ENCODE results near the gene TRNT1. TPM values are rescaled to one million over a fixed set of nuclear protein-coding genes. Genes with fewer than 3 reads are reported as not detected.

Gene TRNT1
- total RNA-seq, 2 donors from 2014 or later: 44.0 to 51.6 TPM

GRCh38 chr3:3191675-3192285 lies 65.0 kb downstream of the TRNT1 start:
- ATAC-seq: peak; percentile 28 to 73
- Mint-ChIP-seq H3K36me3 (no peaks in the 10 kb centered on the region), H3K9me3 (peaks cover 0 to under 1% of the 10 kb centered on the region in 2 donors), H3K27ac (peak overlapping the region; percentile 58 to 73)
- no peak for DNase-seq (ENCODE audit: low spot score in 2 of 2)

DNA sequence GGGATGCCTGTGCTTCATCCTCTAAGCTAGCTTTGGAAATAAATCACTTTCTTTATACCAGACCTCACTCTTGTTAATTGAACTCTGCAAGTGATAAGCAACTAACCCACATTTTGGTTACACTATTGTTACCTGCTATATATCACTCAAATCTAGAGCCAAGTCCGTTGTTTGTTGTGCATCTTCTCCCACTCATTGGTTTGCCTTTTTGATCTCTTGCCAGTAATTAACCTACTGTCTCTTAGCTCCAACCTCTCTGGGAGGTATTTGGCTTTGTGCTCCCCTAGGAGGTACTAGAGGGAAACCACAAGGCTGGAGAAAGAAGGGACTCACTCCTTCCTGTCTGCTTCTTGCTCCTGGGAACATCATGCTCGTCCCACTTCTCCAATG lies 65.5 kb downstream of the TRNT1 start:
- Mint-ChIP-seq H3K36me3 (no peaks in the 10 kb centered on the region), H3K27ac (peak overlapping the region; percentile 58 to 73), H3K9me3 (no peaks in the 10 kb centered on the region)
- DNase-seq (ENCODE audit: low spot score in 2 of 2): no peak
- ATAC-seq: peak; percentile 31 to 48

DNA sequence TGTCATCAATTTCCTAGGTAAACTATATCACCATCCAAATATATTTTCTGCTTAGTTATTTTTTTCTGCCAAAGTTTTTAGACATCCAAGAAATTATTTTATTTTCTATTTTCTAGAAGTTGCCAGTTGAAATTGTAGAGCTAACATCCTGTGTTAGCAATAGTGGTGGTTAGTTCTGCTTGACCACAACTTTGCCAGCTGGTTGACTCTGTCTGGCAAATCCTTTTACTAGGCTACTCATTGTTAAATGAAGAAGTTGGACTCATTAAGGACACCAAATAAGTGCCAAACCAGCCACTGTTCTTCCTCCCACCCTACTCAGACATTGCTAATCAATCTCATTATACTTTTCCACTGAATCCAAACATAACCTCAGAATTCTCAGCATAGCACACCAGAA lies 68.1 kb downstream of the TRNT1 start:
- no peak overlapping the region for H3K27ac Mint-ChIP-seq
- DNase-seq (ENCODE audit: low spot score in 2 of 2): no peak
- no peaks in the 10 kb centered on the region for H3K36me3 Mint-ChIP-seq
- no peaks in the 10 kb centered on the region for H3K9me3 Mint-ChIP-seq
- no peak for ATAC-seq

DNA sequence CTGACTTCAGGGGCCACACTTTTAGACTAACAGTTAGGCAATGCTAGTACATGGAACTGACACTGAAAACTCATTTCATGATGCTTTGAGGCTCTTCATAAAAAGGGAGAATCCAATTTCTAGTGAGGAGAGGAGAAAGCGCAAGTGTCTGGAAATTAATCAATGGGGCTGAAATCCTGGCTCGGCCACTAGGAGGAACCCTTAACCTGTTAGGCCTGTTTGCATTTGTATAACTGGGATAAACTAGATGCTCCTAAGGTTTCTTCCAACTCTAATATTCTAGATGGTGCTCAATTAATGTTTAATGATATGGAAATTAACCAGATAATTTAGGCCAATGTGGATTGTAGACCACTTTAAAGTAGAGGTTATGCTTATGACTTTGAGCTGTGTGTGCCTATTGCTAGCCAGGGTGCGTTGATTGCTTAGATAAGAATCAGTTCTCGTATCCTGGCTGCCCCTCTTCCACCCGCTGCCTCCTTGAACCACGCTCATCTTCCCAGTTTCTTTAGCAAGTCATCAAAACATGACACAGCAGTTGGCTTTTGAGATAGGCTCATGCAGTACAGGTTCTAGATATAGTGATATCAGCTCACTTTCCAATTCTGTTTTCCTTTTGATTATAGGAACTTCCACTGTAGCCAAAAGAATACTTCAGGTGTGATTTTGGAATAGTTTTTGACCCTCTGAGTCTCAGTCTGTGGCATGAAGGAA lies 69.6 kb downstream of the TRNT1 start:
- no peak for DNase-seq (ENCODE audit: low spot score in 2 of 2)
- Mint-ChIP-seq H3K9me3 (no peaks in the 10 kb centered on the region), H3K27ac (no peak overlapping the region), H3K36me3 (no peaks in the 10 kb centered on the region)
- ATAC-seq: no peak

Other genes starting within 250 kb of the TRNT1 start
- gene IL5RA, start 16.6 kb upstream of the TRNT1 start, total RNA-seq: not detected
- 10 to 100 TPM; 43.3 to 51.2 TPM for gene CRBN, start 52.8 kb downstream of the TRNT1 start, total RNA-seq

Measured in activated naive CD4-positive, alpha-beta T cell treated with anti-CD3 and anti-CD28 coated beads, Interleukin-2, amount 50 U/mL, for 72 hours (primary cell).